OCI-LY1 (cell line): Measurements from ENCODE around the gene EGFL7.
"Not testable (repeated sequence)": the region's sequence is repeated elsewhere in the genome, so short reads cannot be mapped to it uniquely, and the experiment has no call there.

Experiments
- H2AFZ ChIP-seq: fragments of 200-600 bp; sonication (generic), shearing (Covaris generic); 2 replicates; pipeline ENCODE4 v1.6.0; 2014; ENCODE audit warnings: antibody characterized with exemption, mild to moderate bottlenecking, low read length
- H3F3A ChIP-seq: fragments of 200-600 bp; sonication (generic), shearing (Covaris generic); 2 replicates; pipeline ENCODE4 v1.6.0; 2014; ENCODE audit warnings: mild to moderate bottlenecking, antibody characterized with exemption, low read length, moderate library complexity; ENCODE audit not compliant: insufficient read depth
- H3K27ac ChIP-seq: fragments of 200-600 bp; sonication (generic); 2 replicates; pipeline ENCODE4 v1.5.1; 2014; ENCODE audit warnings: low read length, mixed run types, mild to moderate bottlenecking, low read depth; ENCODE audit not compliant: poor library complexity, severe bottlenecking
- H3K27me3 ChIP-seq: fragments of 200-600 bp; sonication (generic); 2 replicates; pipeline ENCODE4 v1.6.0; 2014; ENCODE audit warnings: antibody characterized with exemption, mild to moderate bottlenecking, low read length, moderate library complexity; ENCODE audit not compliant: insufficient read depth
- H3K36me3 ChIP-seq: fragments of 200-600 bp; sonication (generic); 2 replicates; pipeline ENCODE4 v1.6.1; 2014; ENCODE audit warnings: mild to moderate bottlenecking, antibody characterized with exemption, low read length, moderate library complexity, mixed read lengths; ENCODE audit not compliant: insufficient read depth
- H3K4me1 ChIP-seq: fragments of 200-600 bp; sonication (generic); 2 replicates; pipeline ENCODE4 v1.5.1; 2014; ENCODE audit warnings: mild to moderate bottlenecking, low read length, moderate library complexity; ENCODE audit not compliant: insufficient read depth, severe bottlenecking
- H3K4me2 ChIP-seq: fragments of 200-600 bp; sonication (generic), shearing (Covaris generic); 2 replicates; pipeline ENCODE4 v1.6.1; 2014; ENCODE audit warnings: low read length
- H3K4me3 ChIP-seq: fragments of 200-600 bp; sonication (generic); 2 replicates; pipeline ENCODE4 v1.5.1; 2014; ENCODE audit warnings: low read length, low read depth, mild to moderate bottlenecking, mixed read lengths; ENCODE audit not compliant: poor library complexity, severe bottlenecking
- H3K79me2 ChIP-seq: fragments of 200-600 bp; shearing (Covaris generic); 2 replicates; pipeline ENCODE4 v1.6.1; 2016; ENCODE audit warnings: mixed run types, low read length, mixed read lengths; ENCODE audit not compliant: insufficient read depth
- H3K9ac ChIP-seq: fragments of 200-600 bp; sonication (generic), shearing (Covaris generic); 2 replicates; pipeline ENCODE4 v1.6.1; 2014; ENCODE audit warnings: mild to moderate bottlenecking, low read length, mixed read lengths
- H3K9me2 ChIP-seq: fragments of 200-600 bp; sonication (generic), shearing (Covaris generic); 2 replicates; pipeline ENCODE4 v1.6.1; 2014; ENCODE audit warnings: low read depth, mild to moderate bottlenecking, low read length, mixed read lengths
- H3K9me3 ChIP-seq: fragments of 200-600 bp; shearing (Covaris generic); 2 replicates; pipeline ENCODE4 v1.6.1; 2014; ENCODE audit warnings: low read length, mixed read lengths
- H4K20me1 ChIP-seq: fragments of 200-600 bp; sonication (generic), shearing (Covaris generic); 2 replicates; pipeline ENCODE4 v1.6.0; 2016; ENCODE audit warnings: mild to moderate bottlenecking, low read length; ENCODE audit not compliant: insufficient read depth
- EZH2 ChIP-seq: fragments of 200-600 bp; sonication (generic), shearing (Covaris generic); IDR thresholded peaks from 2 replicates; pipeline ENCODE4 v1.8.0; 2017; ENCODE audit warnings: borderline replicate concordance, mixed run types, mild to moderate bottlenecking, antibody characterized with exemption, low read length, moderate library complexity, mixed read lengths
- TF ChIP-seq, protein P1 (sequence below): fragments of 200-600 bp; sonication (generic), shearing (Covaris generic); IDR thresholded peaks from 2 replicates; pipeline ENCODE4 v1.5.1; 2017; ENCODE audit warnings: mild to moderate bottlenecking, antibody characterized with exemption, low read length, moderate library complexity, mixed read lengths

EGFL7 gene

DNA sequence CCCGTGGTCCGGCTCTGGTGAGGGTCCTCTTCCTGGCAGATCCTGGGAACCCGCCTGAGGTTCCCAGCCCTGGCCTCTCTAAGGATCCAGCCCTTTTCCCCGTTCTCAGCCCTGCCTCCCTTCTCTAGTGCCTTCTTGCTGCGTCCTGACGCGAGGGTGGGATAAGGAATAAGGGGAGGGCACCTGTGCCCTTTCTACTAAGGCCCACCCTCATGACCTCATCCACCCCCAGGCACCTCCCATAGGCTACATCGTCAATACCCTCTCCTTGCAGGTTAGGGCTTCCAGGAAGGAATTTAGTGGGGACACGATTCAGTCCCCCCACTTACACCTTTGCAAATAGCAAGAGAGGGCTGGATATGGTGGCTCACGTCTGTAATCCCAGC is 38.9 kb downstream of the EGFL7 start:
- Histone ChIP-seq H3K79me2 (no peaks in the 10 kb centered on the region), H3K27ac (no peak overlapping the region), H3F3A (no peaks in the 10 kb centered on the region), H3K4me1 (peaks cover 7% of the 10 kb centered on the region), H3K27me3 (peaks cover 21% of the 10 kb centered on the region; the same call in 1 of the 2 replicates), H3K4me2 (no peak overlapping the region), H3K36me3 (no peaks in the 10 kb centered on the region), H3K9me2 (no peaks in the 10 kb centered on the region), H3K4me3 (no peak overlapping the region), H2AFZ (no peak overlapping the region), H3K9me3 (no peaks in the 10 kb centered on the region), H3K9ac (no peak overlapping the region), H4K20me1 (no peaks in the 10 kb centered on the region)
- TF ChIP-seq, protein P1, sequence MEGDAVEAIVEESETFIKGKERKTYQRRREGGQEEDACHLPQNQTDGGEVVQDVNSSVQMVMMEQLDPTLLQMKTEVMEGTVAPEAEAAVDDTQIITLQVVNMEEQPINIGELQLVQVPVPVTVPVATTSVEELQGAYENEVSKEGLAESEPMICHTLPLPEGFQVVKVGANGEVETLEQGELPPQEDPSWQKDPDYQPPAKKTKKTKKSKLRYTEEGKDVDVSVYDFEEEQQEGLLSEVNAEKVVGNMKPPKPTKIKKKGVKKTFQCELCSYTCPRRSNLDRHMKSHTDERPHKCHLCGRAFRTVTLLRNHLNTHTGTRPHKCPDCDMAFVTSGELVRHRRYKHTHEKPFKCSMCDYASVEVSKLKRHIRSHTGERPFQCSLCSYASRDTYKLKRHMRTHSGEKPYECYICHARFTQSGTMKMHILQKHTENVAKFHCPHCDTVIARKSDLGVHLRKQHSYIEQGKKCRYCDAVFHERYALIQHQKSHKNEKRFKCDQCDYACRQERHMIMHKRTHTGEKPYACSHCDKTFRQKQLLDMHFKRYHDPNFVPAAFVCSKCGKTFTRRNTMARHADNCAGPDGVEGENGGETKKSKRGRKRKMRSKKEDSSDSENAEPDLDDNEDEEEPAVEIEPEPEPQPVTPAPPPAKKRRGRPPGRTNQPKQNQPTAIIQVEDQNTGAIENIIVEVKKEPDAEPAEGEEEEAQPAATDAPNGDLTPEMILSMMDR: no peak
- no peak for TF ChIP-seq EZH2

DNA sequence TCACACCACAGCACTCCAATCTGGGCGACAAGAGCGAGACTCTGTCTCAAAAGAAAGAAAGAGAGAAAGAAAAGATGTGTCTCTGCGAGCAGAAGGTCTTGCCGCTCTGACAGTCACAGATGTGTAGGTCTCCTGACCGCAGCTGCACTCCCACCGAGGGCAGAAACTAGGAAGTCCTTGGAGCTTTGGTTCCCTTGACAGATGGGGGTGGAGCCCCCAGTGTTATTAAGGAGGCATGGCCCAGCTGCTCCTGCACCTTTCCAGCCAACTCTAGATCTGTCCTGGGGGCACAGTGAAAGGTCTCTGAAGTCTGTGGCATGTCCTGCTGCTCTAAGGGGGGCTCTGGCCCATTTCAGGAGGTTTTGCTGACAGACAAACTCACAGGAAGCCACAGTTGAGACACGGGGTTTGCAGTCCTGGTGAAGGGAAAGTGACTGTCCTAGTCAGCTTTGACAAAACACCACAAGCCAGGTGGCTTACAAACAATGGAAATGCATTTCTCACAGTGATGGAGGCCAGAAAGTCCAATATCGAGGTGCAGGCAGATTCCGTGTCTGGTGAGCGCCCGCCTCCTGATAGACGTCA is 40.7 kb downstream of the EGFL7 start:
- H3K27ac ChIP-seq: no peak overlapping the region
- no peaks in the 10 kb centered on the region for H3K36me3 ChIP-seq
- no peaks in the 10 kb centered on the region for H3F3A ChIP-seq
- no peaks in the 10 kb centered on the region for H3K79me2 ChIP-seq
- no peak overlapping the region for H2AFZ ChIP-seq
- TF ChIP-seq, protein P1: no peak
- TF ChIP-seq EZH2: no peak
- no peak overlapping the region for H3K9ac ChIP-seq
- no peaks in the 10 kb centered on the region for H4K20me1 ChIP-seq
- H3K4me3 ChIP-seq: no peak overlapping the region
- H3K4me1 ChIP-seq: no peaks in the 10 kb centered on the region
- H3K27me3 ChIP-seq: peaks cover 14% of the 10 kb centered on the region; the same call in 1 of the 2 replicates
- H3K9me3 ChIP-seq: no peaks in the 10 kb centered on the region
- no peak overlapping the region for H3K4me2 ChIP-seq
- H3K9me2 ChIP-seq: no peaks in the 10 kb centered on the region

DNA sequence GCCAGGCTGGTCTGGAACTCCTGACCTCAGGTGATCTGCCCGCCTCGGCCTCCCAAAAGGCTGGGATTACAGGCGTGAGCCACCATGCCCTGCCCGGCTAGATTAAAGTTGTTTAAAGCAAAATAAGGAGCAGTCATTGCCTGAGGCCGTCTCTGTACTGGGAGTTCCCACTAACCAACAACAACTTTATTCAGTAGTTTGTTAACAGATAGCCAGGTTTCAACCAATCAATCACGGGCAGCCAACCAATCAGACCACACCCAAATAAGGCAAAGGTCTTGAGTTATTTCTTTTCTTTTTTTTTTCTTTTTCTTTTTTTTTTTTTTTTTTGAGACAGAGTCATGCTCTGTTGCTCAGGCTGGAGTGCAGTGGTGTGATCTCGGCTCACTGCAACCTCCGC is 42.0 kb downstream of the EGFL7 start:
- H2AFZ ChIP-seq, H3K4me3 ChIP-seq, H3K27ac ChIP-seq, H4K20me1 ChIP-seq, H3K4me2 ChIP-seq, H3K79me2 ChIP-seq, H3K9ac ChIP-seq, H3K9me3 ChIP-seq, H3K4me1 ChIP-seq, H3K36me3 ChIP-seq, H3K9me2 ChIP-seq, H3F3A ChIP-seq: not testable (repeated sequence)
- H3K27me3 ChIP-seq: peaks cover 14% of the 10 kb centered on the region; the same call in 1 of the 2 replicates

DNA sequence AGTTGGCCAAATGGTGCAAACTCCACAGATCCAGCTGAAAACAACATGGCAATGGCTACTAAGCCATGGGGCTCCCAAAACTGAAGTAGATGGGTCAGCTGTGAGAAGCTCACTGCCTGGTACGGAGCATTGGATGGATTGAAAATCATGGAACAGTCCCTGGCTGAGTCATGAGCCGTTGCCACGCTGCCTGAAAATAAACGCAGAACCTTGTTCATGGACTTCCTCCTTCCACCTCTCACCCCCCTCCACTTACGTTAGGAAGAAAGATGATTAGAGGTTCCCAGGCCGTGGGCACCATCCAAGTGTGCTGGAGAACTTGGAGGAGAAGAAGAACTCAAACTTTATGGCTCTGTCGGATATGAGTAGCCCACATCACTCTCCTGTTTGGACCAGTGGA is 42.8 kb downstream of the EGFL7 start:
- H3F3A ChIP-seq: no peaks in the 10 kb centered on the region
- H3K4me3 ChIP-seq: no peak overlapping the region
- no peak overlapping the region for H2AFZ ChIP-seq
- no peaks in the 10 kb centered on the region for H3K9me2 ChIP-seq
- no peaks in the 10 kb centered on the region for H3K4me1 ChIP-seq
- H3K27ac ChIP-seq: no peak overlapping the region
- no peak for TF ChIP-seq EZH2
- TF ChIP-seq, protein P1: no peak
- no peak overlapping the region for H3K4me2 ChIP-seq
- no peaks in the 10 kb centered on the region for H3K9me3 ChIP-seq
- H3K36me3 ChIP-seq: no peaks in the 10 kb centered on the region
- no peaks in the 10 kb centered on the region for H4K20me1 ChIP-seq
- H3K27me3 ChIP-seq: peaks cover 14% of the 10 kb centered on the region; the same call in 1 of the 2 replicates
- H3K79me2 ChIP-seq: no peaks in the 10 kb centered on the region
- no peak overlapping the region for H3K9ac ChIP-seq
